Mucosa of gallbladder (tissue), 1 donor: ENCODE results near the gene ZNF182. TPM values are rescaled to one million over a fixed set of nuclear protein-coding genes. Genes with fewer than 3 reads are reported as not detected.
"Not testable (repeated sequence)": the region's sequence is repeated elsewhere in the genome, so short reads cannot be mapped to it uniquely, and the experiment has no call there.

Experiments used
- DNase-seq: peaks from one replicate; pipeline ENCODE4 v3.0.0-alpha.2; 2020; ENCODE audit warnings: low spot score
- total RNA-seq: library from RNA; stranded (reverse); gene quantifications from one replicate; pipeline ENCODE4 v1.2.1, GENCODE V29; 2021
- donor health status: DM: no; HTN: no; CAD: no.

The ZNF182 gene
- 5.0 TPM for total RNA-seq

DNA sequence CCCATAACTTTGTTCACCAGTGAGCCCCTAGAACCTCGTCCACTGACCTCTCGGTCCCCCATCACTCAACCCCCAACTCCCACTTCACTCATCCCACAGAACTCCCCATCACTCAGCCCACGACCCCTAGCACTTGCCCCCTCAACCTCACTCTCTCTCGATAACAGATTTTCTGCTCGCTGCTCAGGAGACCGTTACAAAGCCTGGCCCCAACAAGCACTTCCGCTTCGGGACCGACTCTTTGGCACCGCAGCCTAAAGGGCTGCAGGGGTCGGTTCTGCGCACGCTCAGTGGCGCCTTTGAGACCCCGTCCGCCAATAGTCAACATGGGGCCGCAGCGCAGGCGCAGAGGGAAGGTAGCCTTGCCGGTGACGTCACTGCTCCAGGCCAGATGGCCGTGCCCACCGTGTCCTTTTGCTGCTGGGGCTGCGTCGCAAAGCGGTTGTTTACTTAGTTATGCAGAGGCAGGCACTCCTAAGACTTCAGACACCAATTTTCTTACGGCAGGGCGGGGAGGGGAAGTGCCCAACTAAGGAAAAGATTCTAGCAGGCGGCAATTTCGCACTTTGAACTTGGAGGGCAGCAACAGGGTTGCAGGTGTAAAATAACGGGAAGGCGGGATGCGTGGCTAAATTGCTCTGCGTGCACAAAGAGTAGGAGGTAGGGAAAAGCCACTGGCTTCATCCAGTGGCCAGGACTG is at the start of gene ZNF182:
Gene ZNF182, minus strand, starts transcription at position 232 of the 700 bp plus-strand sequence. CDS start 1,380 bp downstream, outside the sequence.
- peak; percentile 92 for DNase-seq

DNA sequence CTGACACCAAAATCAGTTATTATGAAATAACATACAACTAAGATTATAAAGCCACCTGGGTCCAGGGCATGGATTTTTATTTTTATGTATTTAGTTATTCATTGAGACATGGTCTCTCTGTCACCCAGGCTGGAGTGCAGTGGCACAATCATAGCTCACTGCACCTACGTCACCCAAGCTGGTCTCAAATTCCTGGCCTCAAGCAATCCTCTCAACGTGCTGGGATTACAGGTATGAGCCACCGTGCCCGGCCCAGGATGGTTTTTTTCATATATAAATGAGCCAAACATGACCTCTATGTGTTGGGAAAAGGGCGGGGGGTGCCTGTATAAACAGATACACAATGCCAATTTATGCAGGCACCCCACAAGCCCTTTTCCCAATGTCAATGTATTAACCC is 43.1 kb upstream of the ZNF182 start:
- no peak for DNase-seq

DNA sequence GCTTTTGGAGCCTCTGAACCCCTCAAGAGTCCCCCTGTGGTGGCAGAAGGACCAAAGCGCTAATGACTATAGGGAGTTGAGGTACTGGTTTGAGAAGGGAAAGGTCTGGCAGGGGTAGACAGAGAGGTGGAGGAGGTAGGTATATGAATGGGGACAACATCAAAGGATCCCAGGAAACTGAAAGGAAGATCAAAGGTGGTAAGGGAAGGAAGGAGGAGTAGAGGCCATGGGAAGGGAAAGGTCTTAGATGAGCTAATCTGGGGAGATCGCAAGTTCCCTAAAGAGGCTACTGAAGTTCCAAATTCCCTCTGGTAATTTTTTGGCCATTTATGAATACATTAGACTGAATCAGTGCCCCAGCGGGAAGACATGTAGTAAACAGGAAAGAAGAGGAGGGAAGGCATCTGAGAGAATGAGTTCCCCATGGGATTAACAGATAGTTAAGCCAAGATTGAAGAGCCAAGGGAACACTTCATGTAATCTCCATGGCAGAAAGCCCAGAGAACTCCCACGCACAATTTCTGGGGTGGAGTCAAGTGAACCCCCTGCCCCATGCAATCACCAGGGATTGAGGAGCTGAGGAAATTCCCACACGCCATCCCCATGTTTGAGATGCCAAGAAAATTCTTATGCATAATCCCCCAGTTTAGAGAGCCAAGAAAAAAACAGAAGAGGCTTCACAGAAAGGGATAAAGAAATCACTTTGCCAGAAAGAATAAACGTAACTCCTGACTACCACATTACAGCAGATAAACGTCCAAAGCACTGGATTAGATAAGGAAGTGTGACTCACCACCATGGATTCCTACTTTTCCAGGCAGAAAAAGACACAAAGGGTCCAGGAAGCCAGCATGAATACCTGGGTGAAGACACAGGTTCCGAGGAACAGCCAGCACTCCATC is 41.9 kb upstream of the ZNF182 start:
- DNase-seq: peak; percentile 14

DNA sequence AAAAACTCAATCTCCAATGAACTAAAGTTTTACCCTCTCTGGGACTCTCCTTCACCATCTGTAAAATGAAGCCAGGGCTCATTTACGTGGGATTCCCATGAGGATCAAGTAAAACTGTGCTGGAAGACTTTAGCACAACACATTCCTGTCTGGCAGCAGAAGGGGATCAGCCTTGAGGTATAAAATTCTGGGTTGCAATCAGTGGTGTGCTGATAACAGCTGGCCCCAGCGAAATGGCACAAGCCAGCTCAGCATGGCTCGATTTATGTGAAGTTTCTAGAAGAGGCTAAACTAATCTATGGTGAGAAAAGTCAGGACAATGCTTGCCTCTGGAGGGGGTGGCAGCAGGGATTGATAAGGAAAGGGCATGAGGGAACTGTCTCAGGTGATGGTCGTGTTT is 39.3 kb upstream of the ZNF182 start:
- no peak for DNase-seq

DNA sequence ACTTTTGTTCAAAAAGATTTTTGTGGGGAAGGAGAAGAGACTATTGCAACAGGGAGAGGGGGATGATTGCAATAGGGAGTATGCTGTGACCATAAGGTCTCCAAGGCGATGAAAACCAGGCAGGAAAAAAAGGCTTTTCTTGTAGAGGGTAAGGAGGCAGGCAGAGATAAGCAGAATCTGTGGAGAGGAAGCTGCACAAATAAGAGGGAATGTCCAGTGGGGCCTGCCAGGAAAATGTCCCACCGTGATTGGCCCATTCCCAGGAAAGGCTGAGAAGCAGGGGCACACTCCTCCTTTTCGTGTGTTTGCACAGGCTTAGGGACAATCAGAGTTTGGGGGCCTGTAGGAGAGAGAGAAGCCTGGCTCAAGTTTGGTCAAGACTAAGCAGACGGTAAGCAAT is 32.1 kb upstream of the ZNF182 start:
- DNase-seq: no peak

DNA sequence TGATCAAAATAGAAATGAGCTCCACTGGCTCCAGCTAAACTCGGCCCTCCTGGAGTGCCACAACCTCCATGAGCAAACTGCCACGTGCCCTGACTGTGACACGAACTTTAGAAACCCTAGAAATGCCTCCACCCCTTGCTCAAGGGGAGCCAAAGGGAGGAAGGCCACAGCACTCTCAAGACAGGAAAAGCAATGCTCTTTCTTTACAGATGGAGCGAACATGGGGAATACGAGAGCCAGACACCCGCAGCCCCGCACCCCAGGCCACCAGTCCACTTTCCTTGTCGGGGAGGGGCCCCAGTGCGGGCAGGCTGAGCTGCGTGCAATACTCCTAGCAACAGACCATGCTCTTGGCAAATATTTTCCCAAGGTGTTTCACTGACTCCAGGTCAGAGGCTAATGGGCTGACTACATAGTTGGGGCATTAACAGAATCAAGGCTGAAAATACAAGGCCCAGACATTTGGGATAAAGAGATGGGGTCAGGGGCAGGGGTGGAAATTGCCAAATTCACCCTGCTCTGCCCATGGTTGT is 26.9 kb upstream of the ZNF182 start:
- DNase-seq: not testable (repeated sequence)

DNA sequence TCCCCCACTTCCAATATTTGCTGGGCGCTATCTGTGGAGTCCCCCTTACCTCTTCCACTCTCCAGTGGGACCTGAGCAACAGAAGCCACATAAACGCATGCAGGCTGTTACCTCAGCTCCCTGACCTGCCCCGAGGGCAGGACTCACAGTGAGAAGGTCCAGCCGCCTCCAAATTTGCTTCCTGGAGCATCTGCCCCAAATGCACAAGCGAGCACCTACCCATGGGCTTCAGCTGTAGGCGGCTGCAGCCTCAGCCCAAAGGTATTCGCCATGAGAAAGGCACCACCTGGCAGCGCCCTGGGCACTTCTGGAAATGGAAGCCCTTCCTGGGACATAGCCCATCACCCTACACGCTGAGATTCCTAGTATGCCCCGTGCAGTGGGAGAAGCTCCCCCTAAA is 26.4 kb upstream of the ZNF182 start:
- DNase-seq: no peak

DNA sequence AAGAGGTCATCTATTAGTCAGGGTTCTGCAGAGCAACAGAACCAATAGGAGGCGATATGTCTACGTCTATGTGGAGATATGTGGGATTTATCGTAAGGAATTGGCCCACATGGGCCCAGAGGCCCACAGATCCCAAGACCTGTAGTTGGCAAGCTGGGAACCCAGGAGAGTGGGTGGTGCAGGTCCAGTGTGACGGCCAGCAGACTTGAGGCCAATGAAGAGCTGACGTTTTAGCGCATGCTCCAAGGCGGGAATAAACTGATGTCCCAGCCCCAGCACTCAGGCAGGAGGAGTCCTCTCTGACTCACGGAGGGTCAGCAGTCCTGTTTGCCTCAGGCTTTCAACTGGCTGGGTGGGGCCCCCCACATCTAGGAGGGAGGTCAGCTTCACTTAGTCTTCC is 24.3 kb upstream of the ZNF182 start:
- no peak for DNase-seq

DNA sequence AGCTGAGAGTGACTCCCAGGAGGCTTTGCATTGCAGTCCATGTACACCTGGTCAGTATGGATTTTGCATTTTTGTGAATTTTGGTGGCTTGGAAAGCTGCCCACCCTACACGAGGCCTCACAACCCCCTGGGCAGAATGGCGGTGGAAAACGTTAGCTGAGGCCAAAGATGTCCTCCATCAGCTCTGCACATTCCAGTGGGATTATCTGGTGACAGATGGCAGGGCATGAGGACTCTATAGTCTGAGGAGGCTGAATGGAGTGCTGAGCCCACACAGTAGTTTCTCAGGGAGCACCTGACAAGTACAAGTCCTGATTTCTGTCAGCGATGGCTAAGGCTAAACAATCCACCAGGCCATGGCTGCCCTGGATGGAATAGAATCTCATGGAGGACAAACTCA is 23.8 kb upstream of the ZNF182 start:
- not testable (repeated sequence) for DNase-seq

DNA sequence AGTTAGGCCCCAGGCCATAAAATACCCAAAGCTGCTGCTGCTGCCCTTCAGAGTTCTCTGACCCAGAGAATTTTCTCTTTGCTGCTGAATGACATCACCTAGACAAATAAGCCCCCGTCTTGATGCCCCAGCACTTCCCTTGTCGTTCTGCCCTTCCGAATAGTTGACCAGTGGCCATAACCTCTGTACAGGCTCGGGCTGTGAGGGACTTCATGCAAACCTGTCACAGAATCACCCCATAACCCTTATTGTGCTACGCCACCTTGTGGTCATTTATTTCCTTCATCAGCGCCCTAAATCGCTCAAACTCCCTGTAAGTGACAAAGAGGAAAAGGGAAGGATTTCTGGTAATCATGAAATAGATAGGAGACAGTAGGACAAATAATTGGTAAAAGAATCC is 21.8 kb upstream of the ZNF182 start:
- peak; percentile 46 for DNase-seq

DNA sequence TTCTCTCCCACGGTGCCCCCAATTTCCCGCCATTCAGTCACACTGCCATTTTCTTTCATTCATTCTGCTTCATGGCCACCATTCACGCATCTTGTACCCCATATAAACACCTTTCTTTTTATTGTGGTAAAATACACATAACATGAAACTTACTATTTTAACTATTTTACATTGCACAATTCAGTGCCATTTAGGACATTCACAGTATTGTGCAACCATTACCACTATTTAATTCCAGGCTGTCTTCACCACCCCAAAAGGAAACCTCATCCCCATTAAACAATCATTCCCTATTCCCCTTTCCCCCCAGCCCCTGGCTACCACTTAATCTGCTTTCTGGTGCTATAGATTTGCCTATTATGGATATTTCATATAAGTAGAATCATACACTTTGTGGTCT is 18.9 kb upstream of the ZNF182 start:
- DNase-seq: no peak

DNA sequence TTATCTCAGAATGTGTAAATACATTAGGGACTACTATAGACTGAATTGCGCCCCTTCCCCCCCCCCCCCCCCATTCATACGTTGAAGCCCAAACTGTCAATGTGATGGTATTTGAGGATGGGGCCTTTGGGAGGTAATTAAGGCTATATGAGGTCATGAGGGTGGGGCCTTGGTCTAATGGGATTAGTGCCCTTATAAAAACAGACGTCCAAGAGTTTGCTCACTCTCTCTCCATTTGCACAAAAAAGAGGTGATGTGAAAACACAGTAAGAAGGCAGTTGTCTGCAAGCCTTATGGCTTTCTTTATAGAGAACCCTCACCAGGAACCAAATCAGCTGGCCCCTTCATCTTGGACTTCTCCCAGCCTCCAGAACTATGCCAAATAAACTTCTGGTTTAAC is 18.3 kb upstream of the ZNF182 start:
- no peak for DNase-seq

DNA sequence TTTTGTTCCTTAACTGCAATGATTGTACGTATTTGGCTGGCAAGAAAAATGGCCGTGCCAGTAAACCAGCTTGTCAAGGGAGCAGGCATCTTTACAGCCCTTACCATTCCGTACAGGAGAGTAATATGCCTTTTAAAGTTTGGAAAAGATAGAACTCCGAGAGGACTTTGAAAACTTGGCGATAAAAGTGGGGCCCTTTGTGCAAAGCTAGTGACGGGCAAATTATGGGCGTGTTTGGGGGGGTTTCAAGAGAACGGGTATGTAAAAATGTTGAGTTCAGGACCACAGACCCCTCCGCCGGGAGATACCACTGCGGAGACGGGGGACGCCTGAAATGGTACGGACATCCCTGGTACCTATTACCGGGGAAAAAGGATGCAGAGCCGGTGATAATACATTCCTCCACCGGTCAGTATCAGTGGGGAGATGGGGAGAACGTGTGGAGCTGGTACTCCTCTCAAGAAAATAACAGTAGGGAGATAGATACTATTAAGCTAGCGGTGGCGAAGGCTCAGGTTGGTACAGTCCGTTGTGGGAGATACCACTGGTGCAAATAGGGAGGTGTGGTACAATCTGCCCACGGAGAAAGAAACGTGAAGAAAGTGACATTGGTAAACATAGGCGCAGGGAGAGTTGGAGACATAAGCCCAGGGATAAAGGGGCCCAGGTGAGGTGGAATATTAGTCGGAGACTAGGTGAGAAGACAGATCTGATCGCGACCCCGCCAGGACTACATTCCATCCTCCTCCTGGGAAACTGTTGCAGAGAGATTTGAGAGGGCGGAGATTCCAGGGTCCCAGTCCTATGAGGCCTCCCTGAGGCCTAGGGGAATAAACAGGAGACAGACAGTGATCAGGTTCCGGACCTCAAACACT is 17.5 kb upstream of the ZNF182 start:
- DNase-seq: peak; percentile 67

DNA sequence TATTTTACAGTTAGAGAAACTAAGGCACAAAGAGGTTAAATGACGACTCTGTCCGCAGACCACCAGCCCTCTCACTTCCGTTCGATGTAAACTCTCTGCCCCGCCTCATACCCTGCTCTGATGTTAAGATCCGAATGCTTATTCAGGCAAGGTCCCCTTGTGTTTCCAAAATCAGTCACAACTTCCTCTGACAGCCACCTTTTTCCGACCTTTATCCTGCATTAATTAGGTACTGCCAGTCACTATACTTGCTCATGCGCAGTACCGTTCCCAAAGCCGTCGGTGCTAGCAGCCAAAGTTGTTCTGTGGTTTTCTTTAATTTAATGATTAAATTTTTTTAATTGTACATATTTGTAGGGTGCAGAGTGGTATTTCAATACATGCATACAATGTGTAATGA is 16.7 kb upstream of the ZNF182 start:
- DNase-seq: not testable (repeated sequence)

DNA sequence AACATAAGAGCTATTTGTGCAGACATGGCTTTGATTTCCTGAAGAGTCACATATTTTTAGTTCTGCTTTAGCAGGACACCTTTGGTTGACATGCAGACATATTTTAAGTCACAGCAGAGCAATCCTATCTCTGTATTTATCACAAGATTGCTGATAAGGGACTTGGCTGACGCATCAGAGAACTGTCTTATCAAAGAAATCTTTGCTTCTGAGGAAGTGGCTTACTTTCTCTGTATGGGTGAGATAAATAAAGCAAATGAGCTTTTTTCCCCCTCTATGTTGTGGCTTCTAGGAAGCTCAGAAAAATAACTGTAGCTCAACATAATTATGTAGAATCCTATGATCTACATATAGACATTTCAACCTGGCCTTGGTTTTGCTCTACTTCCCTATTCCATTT is 16.1 kb upstream of the ZNF182 start:
- DNase-seq: not testable (repeated sequence)

DNA sequence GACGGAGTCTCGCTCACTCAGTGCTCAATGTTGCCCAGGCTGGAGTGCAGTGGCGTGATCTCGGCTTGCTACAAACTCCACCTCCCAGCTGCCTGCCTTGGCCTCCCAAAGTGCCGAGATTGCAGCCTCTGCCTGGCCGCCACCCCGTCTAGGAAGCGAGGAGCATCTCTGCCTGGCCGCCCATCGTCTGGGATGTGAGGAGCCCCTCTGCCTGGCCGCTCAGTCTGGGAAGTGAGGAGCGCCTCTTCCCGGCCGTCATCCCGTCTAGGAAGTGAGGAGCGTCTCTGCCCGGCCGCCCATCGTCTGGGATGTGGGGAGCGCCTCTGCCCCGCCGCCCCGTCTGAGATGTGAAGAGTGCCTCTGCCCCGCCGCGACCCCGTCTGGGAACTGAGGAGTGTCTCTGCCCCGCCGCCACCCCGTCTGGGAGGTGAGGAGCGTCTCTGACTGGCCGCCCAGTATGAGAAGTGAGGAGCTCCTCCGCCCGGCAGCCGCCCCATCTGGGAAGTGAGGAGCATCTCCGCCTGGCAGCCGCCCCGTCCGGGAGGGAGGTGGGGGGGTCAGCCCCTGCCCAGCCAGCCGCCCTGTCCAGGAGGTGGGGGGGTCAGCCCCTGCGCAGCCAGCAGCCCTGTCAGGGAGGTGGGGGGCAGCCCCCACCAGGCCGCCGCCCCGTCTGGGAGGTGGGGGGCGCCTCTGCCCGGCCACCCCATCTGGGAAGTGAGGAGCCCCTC is 13.0 kb upstream of the ZNF182 start:
- not testable (repeated sequence) for DNase-seq

DNA sequence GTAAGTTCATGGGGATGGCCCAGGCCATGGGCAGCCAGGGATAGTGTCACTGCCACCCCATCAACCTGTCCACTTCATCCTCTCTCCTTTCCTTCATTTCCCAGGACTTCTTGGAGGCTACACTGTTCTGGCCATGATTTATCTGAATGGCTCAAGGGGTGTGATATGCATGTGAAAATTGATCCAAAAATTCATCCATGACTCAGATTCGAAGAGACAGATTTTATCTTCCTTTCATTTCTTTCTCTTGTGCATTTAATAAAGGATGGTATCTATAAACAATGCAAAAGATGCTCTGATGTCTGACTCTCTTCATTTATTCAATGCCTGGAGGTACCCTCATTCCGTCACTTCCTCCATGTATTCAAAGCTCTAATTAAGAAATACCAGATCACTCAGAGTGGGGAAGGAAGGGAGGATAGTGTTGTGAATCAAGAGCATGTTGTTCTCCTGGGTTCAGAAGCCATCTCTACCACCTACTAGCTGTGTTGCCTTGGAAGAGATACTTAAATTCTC is 5.7 kb upstream of the ZNF182 start:
- DNase-seq: not testable (repeated sequence)

DNA sequence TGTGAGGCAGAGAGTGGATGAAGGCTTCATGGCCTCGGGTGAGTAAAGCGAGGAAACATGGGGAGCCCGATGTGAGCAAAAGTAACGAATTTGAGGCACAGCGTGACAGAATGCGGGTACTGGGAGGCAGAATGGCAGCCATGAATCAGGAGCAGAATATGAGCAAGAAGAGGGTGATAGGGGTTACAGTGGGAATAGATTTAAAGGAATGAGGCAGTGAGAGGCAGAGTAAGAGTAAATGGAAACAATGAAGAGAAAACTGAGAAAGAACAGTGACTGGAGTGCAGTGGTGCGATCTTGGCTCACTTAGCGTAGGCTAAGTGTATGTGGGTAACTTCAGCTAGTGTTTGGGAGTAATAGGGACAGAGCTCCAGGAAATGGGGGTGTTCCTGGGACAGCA is 2.9 kb upstream of the ZNF182 start, which contains the start of gene SPACA5:
Gene SPACA5, plus strand, starts transcription at position 301 of the 400 bp plus-strand sequence. CDS start 815 bp downstream, outside the sequence.
- not testable (repeated sequence) for DNase-seq

DNA sequence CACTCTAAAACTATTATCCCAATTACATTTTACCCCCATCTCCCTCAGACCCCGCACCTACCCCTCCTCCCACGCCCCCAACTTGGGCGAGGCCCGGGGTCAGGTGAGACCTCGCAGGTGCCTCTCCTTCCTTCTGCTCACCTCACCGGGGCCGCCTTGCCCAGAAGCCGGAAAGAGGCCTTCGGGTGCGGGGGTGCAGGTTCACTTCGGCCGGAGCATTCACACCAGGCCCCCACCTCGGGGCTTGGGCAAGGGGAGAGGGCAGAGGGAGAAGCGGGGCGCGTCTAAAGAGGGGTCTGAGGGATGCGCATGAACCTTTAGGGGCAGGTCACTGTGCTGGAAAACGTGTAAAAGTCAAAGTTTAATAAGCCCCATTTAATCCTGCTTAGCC is 427 bp downstream of the ZNF182 start:
- DNase-seq: no peak

DNA sequence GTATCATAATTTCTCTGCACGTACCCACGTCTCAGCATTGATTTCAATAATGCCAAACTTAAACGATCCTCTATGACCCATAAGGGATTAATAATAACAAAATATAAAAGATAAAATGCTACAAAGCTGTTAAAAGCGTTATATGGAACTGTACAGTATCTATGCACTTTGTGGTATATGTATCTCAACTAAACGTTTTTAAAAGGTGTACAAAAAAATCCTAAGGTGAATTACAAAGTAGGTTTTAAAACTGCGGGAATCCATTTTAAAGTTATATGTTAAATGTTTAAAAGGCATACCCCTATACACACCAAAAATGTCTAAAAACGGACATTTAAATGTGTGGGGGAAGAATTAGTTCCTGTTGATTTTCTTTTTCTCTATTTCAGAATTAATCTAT is 860 bp downstream of the ZNF182 start:
- no peak for DNase-seq

DNA sequence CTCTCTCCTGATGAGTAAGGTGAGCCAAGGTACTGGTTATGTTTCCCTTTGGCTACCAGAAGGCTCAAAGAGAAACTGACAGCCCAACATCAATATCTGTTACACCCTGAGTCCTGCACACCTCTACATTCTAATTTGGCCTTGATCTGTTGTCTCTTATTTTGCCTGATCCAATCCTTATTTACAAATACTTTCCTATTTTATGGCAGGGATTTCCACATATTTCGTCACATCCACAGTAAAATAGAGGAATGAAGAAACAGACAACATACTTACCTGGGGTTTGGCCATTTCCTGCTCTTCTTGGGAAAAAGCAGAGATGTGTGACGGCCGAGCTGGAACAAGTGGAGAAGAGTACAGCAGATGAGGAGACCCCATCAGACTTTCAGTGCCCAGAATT is 1.5 kb downstream of the ZNF182 start:
- no peak for DNase-seq
